Activated T-cell treated with anti-CD3 and anti-CD28 coated beads for 48 hours (primary cell): Measurements from ENCODE around the gene ADH6.
"Not testable (repeated sequence)": the region's sequence is repeated elsewhere in the genome, so short reads cannot be mapped to it uniquely, and the experiment has no call there.

ENCODE experiments used
- DNase-seq: peaks from one replicate; pipeline ENCODE4 v3.0.0-alpha.2; 2020; ENCODE audit warnings: low read depth

Gene ADH6

DNA sequence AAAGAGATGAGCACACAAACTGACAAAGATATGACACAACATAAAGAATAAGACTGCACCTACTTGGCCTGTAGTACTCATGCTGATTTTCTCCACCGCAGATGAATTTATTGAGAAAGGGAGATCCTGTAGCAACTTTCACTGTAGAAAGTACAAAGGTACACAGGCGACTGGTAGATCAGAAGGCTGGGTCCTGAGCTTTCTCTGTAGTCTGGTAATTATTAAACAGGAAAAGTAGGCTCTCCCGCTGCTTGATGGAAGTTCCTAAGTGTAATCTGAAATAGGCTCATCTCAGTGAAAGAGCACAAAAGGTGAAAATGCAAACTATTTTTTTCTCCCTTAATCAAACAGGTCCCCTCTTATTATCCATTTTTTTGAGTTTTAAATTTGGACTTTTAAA, at the start of gene ADH6:
TSS of gene ADH6 (minus strand) at position 175 of the 400 bp plus-strand sequence. CDS start at position 81, 94 bp downstream.
- DNase-seq = no peak

DNA sequence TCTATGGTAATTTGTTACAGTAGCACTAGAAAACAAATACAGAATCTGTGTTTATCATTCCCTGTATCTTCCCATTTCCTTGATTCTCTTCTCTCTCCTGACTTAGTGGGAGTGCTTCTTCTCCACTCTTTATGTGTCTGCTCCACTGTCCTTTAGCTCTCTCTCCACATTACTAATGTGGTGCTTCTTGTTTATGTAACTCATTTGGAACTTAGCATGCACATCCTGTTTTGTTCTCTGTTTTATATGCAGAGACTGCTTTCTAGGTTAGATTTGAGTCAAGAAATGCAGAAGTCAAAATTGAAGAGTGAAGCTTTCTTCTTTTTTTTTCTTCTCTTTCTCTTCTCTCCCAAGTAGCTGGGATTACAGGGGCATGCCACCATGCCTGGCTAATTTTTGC, 45.9 kb upstream of the ADH6 start:
- DNase-seq = no peak

DNA sequence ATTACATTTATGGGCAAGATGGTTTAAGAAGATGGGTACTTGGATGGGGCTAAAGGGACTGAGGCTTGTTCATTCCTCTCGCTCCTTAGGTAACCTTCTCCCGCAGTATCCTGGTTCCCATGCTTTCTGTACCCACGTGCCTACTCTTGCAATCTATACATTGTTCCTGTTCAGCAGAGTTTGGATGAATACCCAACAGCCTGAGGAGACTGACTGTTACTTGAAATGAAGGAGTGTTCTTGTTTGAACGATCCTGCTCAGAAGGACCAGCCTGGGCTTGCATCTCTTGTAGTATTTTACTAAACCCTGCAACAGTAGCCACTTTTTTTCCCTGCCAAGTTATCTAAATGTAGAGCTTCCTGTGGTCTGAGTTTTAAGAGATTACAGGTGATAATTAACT, 33.7 kb upstream of the ADH6 start:
- DNase-seq = no peak

DNA sequence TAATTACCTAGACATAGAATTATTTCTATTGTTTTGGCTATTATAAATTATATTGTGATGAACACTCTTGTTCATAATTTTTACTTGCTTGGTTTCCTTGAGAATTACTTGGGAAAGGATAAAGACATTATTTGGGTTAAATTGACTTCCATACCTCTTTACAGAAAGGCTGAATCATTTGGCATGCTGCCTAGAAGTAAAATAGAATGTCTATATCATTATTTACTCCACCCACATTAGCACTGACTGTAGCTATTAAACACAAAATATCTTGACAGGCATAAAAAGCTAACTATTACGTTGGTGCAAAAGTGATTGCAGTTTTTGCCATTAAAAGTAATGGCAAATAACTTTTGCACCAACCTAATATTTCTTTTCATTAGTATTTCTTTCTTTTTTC, 29.7 kb upstream of the ADH6 start:
- DNase-seq = no peak

GRCh38 chr4:99235955-99236354, 16.9 kb upstream of the ADH6 start:
- DNase-seq = no peak

DNA sequence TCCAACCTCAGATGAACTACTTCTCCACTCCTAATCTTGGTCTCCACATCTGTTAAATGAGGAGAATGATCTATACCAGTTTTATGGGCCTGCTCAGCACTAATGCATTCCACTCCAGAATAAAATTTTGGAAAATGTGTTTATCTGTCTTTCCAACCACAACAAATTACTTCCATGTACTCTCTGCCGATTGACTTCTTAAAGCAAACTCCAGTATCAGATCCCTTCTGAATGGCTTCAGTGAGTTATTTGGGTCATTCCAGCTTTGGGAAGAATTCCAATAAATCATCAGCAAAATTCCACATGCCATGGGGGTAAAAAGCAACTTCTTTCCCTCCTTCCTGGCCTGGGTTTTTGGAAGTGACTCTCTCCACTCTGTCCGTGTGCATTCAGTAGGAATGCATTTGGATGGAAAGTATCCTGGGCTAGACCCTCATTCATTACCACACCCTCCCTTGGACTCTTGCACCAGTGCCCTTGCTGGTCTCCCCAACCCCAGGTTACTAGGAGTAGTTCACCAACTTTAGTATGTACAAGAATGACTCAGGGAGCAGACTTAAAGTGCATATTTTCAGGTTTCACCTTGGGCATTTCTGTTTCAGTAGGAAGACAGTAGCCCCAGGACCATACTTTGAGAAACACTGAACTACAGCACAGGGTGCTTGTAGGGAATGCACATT, 15.4 kb upstream of the ADH6 start:
- no peak for DNase-seq

DNA sequence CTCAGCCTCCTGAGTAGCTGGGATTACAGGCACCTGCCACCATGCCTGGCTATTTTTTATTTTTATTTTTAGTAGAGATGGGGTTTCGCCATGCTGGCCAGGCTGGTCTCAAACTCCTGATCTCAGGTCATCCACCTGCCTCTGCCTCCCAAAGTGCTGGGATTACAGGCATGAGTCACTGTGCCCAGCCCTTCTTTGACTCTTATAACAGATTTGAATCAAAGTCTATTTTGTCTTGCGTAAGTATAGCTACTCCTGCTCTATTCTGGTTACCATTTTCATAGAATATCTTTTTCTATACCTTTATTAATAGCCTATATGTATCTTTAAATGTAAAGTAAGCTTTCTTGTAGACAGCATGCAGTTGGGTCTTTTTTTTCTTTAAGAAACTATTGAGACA, 14.4 kb upstream of the ADH6 start:
- DNase-seq = not testable (repeated sequence)

DNA sequence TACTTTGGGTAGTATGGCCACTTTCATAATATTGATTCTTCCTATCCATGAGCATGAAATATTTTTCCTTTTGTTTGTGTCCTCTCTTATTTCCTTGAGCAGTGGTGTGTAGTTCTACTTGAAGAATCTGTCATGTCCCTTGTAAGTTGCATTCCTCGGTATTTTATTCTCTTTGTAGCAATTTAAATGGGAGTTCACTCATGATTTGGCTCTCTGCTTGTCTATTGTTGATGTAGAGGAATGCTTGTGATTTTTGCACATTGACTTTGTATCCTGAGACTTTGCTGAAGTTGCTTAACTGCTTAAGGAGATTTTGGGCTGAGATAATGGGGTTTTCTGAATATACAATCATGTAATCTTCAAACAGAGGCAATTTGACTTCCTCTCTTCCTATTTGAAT, 9.7 kb upstream of the ADH6 start:
- not testable (repeated sequence) for DNase-seq

DNA sequence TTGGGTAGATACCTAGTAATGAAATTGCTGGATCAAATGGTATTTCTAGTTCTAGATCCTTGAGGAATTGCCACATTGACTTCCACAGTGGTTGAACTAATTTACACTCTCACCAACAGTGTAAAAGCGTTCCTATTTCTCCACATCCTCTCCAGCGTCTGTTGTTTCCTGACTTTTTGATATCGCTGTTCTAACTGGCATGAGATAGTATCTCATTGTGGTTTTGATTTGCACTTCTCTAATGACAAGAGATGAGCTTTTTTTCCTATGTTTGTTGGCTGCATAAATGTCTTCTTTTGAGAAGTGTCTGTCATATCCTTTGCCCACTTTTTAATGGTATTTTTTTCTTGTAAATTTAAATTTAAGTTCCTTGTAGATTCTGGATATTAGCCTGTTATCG, 8.6 kb upstream of the ADH6 start:
- DNase-seq = not testable (repeated sequence)

GRCh38 chr4:99221980-99222379, 2.9 kb upstream of the ADH6 start:
- no peak for DNase-seq

GRCh38 chr4:99219479-99219878, 433 bp upstream of the ADH6 start:
- DNase-seq = no peak

DNA sequence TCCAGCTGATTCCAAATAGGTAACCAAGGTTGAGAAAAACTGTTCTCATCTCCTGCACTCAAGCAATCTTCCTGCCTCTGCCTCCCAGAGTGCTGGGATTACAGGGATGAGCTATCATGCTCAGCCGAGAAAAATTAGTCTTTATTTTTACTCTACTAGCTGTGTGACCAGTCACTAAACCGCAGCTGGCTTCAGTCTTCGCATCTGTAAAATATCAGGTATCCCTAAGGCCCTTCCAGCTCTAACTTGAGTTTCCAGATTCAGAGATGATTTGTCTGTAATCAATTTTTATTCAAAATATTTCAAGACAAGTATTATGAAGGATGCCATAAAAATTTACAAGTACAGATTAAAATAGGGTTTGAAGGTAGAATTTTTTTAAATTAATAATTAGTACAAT, 3.5 kb downstream of the ADH6 start:
- no peak for DNase-seq

GRCh38 chr4:99210789-99211188, 8.3 kb downstream of the ADH6 start:
- no peak for DNase-seq

DNA sequence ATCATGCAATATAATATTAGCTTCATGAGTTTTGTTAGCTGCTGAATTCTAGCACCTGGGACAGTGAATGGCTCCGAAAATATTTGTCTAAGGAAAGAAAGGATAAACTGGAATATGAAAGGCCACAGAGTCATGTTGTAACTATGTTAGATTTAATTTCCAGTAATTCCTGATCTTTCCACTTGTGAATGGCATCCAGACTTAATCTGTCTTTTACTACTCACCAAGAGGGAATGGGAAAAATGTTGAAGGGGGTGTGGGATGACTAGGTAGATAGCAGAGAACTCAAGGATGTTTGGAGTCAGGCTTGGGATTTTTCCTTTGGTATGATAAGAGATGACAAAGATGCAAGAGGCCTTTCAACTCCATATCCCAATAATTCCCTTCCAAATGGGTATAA, 9.4 kb downstream of the ADH6 start:
- DNase-seq = no peak

DNA sequence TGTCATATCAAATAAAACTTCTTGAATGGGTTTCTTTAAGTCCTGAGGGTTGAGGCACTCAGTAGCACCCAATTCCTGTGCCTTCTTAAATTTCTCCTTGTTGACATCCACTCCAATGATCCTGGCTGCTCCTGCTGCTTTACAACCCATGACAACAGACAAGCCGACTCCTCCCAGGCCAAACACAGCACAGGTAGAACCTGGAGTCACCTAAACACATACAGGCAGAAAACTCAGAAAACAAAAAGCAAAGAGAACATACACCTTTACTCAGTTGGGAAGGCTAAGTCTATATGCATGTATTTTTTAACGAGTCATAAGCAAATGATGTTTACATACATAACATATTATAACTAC, 10.3 kb downstream of the ADH6 start:
- no peak for DNase-seq

- DNase-seq = no peak
Measured at GRCh38 chr4:99207911-99208718, 10.9 kb downstream of the ADH6 start.

DNA sequence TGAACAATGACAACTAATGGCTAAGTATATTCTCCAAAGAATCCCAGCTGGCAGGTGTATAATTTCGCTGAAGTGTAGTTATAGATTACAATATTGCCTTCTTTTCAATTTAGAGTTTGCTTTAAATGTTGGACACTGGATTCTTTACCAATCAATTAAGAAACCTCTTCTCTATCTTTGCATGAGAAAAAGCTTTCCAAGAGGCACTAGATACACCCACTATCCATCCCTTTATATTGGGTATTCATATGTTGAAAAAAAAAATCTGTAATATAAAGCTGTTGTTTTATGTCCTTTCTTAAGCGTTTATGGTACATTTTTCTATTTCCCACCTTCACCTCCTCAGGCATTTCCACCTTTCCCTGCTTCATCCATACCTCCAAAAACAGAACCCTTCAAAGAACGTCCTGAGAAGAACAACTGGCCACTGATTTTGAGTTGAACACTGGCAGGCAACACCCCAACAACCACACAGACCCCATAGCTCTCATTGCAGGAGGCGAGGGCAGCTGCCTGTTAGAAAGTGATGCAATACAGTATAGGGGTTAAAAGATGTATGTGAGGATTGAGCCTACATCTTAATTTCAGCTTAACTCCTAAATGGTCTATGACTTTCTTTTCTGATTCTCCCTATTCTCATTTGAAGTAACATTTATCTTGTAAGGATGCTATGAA, 11.8 kb downstream of the ADH6 start:
- no peak for DNase-seq

DNA sequence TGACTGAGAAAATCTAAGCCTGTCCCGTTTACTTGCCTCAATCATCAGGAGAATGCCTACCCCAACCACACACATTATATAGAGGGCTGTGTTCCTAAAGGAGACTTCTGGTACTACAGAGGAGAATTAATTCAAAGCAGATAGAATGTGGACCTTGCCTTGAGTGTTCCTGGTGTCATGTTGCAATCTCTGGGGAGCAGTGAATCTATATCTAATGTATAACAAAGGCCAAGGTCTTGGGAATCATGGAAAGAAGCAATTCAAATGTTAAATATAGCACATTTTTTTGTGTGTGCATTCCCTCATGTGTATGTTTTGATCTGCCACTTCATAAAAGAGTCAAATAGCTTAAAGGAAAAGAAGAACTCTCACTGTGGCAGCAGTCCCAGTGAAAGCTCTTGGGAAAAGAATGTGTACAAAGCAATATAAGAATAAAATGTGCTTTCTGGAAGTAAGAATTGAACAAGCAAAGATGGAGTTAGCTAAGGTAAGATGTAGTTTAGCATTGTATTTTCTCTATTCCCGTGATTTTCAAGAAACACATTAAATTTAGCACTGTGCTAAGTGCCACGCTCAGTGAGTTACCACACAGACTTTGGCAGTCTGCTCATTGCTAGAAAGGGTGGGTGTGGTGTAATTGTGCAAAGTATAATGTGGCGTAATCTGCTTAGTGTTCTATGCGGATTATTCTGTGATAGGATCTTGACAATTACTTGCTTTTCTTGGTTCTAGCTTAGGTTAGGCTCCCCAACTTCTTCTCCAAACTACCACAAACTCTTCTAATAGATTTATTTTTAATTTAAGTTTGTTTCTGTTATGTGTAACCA, 13.7 kb downstream of the ADH6 start:
- DNase-seq = no peak

DNA sequence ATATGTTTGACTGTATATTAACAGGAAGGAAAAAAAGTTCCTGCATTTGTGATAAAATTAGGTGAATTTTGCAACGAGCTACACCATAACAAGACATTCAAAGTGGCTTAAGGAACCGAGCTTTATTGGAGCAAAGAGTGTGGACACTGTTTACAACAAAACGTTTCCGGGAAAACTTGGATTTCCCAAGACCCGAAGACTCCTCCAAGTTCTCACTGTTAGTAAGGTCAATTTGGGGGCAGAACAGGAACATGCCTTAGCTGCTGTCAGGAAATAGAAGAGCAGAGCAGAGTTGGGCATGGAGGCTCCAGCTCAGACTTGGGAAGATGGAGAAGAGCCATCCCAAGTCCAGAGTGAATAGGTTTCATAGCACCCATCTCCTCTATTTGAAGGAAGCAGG, 16.5 kb downstream of the ADH6 start:
- DNase-seq = no peak

DNA sequence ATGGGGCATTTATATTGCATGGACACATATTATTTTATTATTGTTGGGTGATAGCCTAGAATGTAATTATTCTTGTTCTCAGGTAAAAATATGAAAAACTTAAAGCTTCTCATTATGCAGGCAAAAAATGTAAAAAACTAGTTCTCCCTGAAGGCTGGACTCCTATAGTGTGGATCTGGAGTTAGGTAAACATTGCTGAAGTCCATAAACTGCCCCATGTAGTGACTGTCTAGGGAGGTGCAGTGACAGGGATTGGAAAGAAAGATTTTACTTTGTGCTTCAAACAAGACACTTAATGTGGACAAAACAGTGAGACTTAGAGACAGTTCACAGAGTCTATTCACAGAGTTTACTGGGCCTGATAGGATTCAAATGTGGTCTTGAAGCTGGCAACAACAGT, 17.0 kb downstream of the ADH6 start:
- DNase-seq = no peak

DNA sequence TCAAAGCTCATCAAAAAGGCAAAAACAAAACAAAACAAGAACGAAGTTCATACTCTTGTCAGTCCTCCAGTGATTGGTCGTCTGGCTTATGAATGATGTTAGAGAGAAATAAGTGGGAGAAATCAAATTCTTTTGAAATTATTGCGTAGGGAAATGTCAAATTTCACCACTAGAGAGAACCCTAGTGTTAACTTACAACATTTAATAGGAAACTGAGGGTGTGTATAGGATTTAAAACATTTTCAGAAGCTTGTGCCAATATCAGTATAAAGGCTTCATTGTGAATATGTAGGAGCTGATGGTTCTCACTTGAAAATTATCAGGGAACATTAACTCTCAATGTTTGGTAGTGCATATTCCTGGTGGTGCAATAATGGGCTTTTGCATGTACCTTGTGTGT, 17.4 kb downstream of the ADH6 start:
- no peak for DNase-seq

GRCh38 chr4:99200138-99200537, 18.9 kb downstream of the ADH6 start:
- DNase-seq = no peak
